NCI-H2196 treated with DMSO at 0.1 percent for 48 hours (cell line): ENCODE measurements around the gene SLC35F3.
"Not testable (repeated sequence)": the region's sequence is repeated elsewhere in the genome, so short reads cannot be mapped to it uniquely, and the experiment has no call there.

Experiments used
- DNase-seq: peaks from one replicate; lab custom pipeline; 2025; ENCODE audit not compliant: unreplicated experiment; lab: John Stamatoyannopoulos, UW

The SLC35F3 gene

GRCh38 chr1:234176000-234176399 is 271.5 kb downstream of the SLC35F3 start:
- DNase-seq = no peak

DNA sequence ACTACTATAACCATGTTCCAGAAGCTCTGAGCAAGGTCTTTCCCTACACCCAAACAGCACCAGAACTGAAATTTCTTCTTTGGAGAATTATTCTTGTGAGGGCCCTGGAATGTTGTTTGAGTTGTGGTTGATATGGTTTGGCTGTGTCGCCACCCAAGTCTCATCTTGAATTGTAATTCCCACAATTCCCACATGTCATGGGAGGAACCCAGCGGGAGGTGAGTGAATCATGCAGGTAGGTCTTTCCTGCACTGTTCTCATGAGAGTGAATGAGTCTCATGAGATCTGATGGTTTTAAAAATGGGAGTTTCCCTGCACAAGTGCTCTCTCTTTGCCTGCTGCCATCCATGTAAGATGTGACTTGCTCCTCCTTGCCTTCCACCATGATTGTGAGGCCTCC is 272.4 kb downstream of the SLC35F3 start:
- not testable (repeated sequence) for DNase-seq

DNA sequence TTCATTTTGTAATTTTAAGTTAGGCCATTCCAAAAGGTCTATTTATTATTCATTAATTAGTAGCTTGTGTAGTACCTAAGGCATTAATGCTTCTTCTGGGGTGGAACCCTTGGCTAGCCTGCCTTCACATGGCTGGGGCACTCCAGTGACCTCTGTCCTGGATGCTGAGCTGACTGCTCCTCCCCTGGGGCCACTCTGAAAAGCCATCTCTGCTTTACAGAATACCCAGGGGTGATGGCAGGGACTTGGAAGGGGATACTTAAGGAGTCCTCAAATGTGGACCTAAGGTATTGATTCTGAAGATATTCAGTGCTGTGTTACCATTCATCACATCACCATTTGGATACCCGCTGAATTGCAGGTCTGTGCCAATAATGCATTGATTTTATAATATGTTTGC is 281.0 kb downstream of the SLC35F3 start:
- no peak for DNase-seq

GRCh38 chr1:234186037-234186688 is 281.7 kb downstream of the SLC35F3 start:
- DNase-seq = no peak

DNA sequence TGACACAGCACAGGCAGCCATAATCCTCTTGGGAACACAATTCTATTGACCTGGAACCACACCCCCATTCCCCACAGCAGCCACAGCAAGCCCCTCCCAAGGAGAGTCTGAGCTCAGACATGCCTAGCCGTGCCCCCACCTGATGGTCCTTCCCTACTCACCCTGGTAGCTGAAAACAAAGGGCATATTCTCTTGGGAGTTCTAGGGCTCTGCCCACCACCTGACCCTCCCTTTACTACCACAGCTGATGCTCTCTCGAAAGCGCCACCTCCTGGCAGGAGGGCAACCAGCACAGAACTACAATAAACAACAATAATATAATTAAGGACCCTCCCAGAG is 283.9 kb downstream of the SLC35F3 start:
- DNase-seq = no peak

GRCh38 chr1:234197839-234198238 is 293.4 kb downstream of the SLC35F3 start:
- DNase-seq = no peak

GRCh38 chr1:234199476-234200127 is 295.1 kb downstream of the SLC35F3 start:
- DNase-seq = no peak

GRCh38 chr1:234200566-234200965 is 296.1 kb downstream of the SLC35F3 start:
- no peak for DNase-seq

DNA sequence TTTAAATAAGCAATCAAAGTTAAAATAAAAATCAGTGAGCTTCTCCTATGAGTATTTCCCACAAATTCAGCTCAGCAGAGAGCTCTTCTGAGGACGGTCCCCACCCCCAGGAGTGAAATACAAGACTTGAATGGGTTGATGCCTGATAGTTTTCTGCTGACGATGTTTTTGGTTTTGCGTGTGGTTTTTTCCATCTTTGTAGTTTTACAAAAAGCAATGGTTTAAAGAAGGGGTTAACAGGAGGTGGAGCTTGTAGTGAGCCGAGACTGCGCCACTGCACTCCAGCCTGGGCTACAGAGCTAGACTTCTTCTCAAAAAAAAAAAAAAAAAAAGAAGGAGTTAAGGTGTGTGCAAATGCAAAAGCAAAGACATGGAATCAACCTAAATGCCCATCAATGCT is 297.1 kb downstream of the SLC35F3 start:
- DNase-seq = no peak

- DNase-seq = no peak
These were observed 301.5 kb downstream of the SLC35F3 start for GRCh38 chr1:234205966-234206365.

DNA sequence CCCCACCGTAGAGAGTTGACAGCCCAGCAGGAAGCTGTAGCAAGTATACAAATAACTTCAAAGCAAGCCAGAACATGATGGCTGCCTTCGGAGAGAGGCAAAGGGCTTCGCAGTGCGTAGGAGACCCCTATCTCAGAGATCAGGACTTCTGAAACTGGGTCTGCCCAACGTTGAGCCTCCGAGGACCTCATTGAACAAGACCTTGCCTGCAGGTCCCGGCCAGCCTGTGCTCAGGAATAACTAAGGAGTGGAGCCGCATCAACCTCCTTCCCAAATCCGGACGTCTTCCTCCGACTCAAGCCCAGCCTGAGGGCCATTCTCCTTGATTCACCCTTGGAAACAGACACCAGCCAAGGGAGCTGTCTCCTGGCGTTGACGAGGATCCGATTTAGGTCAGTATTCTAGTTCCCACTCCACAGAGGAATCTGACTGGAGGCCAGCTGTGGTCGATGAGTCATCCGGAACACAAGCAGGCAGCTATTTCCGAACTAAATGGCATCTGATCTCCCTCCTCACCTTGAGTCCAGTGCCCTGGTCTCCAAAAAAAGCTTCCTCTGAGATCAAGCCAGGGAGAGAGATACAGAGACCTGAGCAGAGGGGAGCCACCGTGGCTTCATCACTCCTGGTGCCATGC is 302.3 kb downstream of the SLC35F3 start:
- DNase-seq = no peak

DNA sequence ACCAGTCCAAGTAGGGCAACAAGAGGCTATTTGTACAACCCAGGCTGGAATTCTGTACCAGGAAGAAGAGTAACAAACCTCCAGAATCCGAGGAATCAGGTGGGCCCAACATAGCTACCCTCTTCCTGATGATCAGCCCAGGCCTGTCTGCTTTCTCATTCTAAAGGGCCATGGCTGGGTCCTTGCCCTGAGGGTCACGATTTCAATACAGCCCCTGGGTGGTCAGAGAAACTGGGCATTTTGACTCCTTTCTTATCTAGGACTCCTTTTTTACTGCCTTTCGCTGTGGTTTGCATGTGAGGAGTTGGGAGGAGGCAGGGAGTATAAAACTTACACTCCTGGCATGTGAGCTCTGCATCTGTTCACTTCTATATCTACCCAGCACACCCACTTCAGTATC is 303.9 kb downstream of the SLC35F3 start:
- no peak for DNase-seq

- no peak for DNase-seq
These were observed 304.3 kb downstream of the SLC35F3 start for GRCh38 chr1:234208791-234209190.

- not testable (repeated sequence) for DNase-seq
These were observed 306.0 kb downstream of the SLC35F3 start for GRCh38 chr1:234210429-234210828.

GRCh38 chr1:234211855-234212254 is 307.4 kb downstream of the SLC35F3 start:
- not testable (repeated sequence) for DNase-seq

GRCh38 chr1:234212764-234213657 is 308.5 kb downstream of the SLC35F3 start:
- DNase-seq = no peak

GRCh38 chr1:234213658-234214128 is 309.2 kb downstream of the SLC35F3 start:
- no peak for DNase-seq

GRCh38 chr1:234214129-234214910 is 309.8 kb downstream of the SLC35F3 start:
- DNase-seq = no peak

DNA sequence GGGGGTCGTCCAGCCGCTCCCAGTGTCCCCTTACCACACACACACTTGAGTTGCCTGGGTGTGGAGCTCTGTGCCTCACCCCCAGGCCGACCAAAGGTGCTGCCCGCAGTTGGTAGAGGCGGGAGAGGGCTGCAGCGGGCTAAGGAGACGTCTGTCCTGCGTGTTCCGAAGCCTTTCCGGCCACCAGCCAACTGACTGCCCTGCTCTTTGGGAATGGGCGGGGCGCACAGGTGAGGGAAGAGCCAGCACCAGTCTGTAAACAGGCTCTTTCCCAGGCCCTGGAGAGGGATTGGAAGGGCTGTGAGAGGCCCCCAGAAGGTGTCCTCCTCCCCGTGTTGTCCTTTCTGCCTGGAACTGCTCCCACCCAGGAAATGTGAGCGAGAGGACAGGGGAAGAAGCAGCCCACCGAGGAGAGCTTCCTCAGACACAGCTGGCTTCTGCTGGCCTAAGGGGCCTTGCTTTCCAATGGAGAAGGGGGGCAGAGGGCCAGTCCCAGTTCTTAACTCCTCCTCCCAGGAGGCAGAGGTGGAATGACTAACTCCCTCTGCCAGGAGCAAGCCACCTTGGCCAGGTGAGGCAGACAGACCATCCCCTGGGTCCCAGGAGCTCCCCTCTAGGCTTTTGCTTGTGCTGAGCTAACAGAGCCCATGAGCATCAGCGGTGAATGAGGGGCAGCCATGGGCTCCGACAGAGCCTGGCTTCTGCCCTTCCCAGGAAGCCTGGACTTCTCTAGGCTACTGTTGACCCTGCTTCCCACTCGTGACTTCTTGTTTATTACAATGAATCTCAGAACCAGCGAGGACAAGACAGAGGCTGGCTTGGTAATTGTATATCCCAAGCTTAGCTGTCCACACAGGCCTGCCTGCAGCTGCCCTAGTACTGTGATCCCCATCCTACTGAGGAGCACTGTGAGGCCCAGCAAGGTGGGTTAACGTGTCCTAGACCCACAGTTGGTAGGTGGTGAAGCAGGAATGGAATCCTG is 310.7 kb downstream of the SLC35F3 start:
- DNase-seq = no peak
